Measurements from ENCODE around the gene PRR14L.

DNA sequence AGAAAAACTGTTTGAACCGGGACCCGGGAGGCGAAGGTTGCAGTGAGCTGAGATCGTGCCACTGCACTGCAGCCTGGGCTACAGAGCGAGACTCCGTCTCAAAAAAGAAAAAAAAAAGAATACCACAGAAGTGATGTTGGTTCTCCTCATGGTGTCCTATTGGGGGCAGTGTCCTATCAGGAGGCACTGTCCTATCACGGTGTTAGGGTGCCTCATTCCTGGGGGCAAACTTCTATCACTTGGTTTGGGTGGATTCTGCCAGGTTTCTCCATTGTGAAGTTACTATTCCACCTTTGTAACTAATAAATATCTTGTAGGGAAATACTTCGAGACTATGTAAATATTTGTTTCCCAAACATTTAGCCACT, 19.6 kb downstream of the PRR14L start:
- TF ChIP-seq, protein P1, sequence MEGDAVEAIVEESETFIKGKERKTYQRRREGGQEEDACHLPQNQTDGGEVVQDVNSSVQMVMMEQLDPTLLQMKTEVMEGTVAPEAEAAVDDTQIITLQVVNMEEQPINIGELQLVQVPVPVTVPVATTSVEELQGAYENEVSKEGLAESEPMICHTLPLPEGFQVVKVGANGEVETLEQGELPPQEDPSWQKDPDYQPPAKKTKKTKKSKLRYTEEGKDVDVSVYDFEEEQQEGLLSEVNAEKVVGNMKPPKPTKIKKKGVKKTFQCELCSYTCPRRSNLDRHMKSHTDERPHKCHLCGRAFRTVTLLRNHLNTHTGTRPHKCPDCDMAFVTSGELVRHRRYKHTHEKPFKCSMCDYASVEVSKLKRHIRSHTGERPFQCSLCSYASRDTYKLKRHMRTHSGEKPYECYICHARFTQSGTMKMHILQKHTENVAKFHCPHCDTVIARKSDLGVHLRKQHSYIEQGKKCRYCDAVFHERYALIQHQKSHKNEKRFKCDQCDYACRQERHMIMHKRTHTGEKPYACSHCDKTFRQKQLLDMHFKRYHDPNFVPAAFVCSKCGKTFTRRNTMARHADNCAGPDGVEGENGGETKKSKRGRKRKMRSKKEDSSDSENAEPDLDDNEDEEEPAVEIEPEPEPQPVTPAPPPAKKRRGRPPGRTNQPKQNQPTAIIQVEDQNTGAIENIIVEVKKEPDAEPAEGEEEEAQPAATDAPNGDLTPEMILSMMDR (conservative IDR thresholded peaks at IDR 0.05): 0 out of 2 replicates have a peak, but pooled peaks have one; percentile 28
- TF ChIP-seq EZH2 (IDR thresholded peaks at IDR 0.05; ENCODE audit: low read depth): no peak
